Breast epithelium (tissue), 4 donors: ENCODE data around the gene OR4C3. TPM values are rescaled to one million over a fixed set of nuclear protein-coding genes. Genes with fewer than 3 reads are reported as not detected.
"Not testable (repeated sequence)": the region's sequence is repeated elsewhere in the genome, so short reads cannot be mapped to it uniquely, and the experiment has no call there.

Experiments used
- DNase-seq, 2 donors: peaks; one replicate each; pipeline ENCODE4 v3.0.0-alpha.2; 2019; ENCODE audit warnings: low spot score in 2 of 2
- H3K27ac ChIP-seq, 2 donors: fragments of 200-600 bp; sonication (generic) in 1 of 2; one replicate each; pipeline ENCODE4 v1.5.1; 2016 to 2019; ENCODE audit warnings: mild to moderate bottlenecking in 1 of 2
- H3K27me3 ChIP-seq, 2 donors: fragments of 200-600 bp; sonication (generic) in 1 of 2; one replicate each; pipeline versions ENCODE4 v1.5.1 to v1.6.0; 2017 to 2019; ENCODE audit warnings: control low read depth in 1 of 2, mild to moderate bottlenecking in 1 of 2
- H3K36me3 ChIP-seq: fragments of 200-600 bp; one replicate; pipeline ENCODE4 v1.5.1; 2019
- H3K4me1 ChIP-seq, 2 donors: fragments of 200-600 bp; sonication (generic); one replicate each; pipeline ENCODE4 v1.5.1; 2016 to 2019; ENCODE audit warnings: control low read depth in 1 of 2
- H3K4me3 ChIP-seq, 3 donors: fragments of 200-600 bp; sonication (generic); 1 replicate in 2 of 3; 2 replicates in 1 of 3; pipeline ENCODE4 v1.5.1; 2016 to 2019; ENCODE audit warnings: mild to moderate bottlenecking in 3 of 3, moderate library complexity in 2 of 3
- H3K9me3 ChIP-seq, 2 donors: fragments of 200-600 bp; sonication (generic) in 1 of 2; one replicate each; pipeline ENCODE4 v1.5.1; 2016 to 2019; ENCODE audit warnings: control low read depth in 1 of 2
- POLR2A ChIP-seq: fragments of 450-650 bp; IDR thresholded peaks from one replicate; pipeline ENCODE4 v1.6.1; 2016; ENCODE audit warnings: antibody characterized with exemption, mild to moderate bottlenecking, moderate library complexity
- POLR2AphosphoS5 ChIP-seq, 3 donors: sonication (generic); formaldehyde crosslinking; IDR thresholded peaks; one replicate each; pipeline ENCODE4 v1.6.1; 2017; ENCODE audit warnings: antibody characterized with exemption in 3 of 3
- intact Hi-C: fragments of 100-400 bp; cut with DNase I; formaldehyde crosslinking; loops from one replicate; pipeline ENCODE4 v1.15.1; 2023; ENCODE audit warnings: low total_unique reads
- total RNA-seq, 3 donors: library from RNA; depleted of rRNA; stranded (reverse); fragments of >200 nt; gene quantifications; one replicate each; pipeline ENCODE4 v1.1.0, GENCODE V29; 2016
- TF ChIP-seq, protein P1 (sequence below), 3 donors: fragments of 450-650 bp; IDR thresholded peaks; one replicate each; pipeline ENCODE4 v1.5.1; 2016 to 2017; ENCODE audit warnings: antibody characterized with exemption in 3 of 3, mild to moderate bottlenecking in 3 of 3, moderate library complexity in 3 of 3

The OR4C3 gene
- not detected for total RNA-seq

DNA sequence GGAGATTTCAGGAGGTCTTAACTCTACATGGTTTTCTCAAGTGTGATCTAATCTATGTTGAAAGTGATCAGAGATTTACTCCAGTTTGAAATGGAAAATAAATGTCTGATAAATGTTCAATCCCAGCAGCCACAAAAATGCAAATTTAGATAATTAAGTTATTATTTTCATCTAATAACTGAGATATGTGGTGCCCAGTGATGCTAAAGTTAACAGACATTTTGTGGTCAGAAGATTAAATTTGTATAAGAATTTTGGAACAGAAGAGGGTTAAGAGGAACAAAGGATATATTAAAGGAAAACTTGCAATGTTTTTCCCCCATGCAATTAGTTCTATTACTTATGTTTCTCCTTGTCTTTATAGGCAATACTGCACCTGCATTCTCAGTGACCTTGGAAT is at the start of gene OR4C3:
Gene OR4C3 (plus strand): TSS at position 301 of the 400 bp plus-strand sequence. CDS start 102 bp downstream, outside the sequence.
- H3K4me1 ChIP-seq, H3K36me3 ChIP-seq, DNase-seq, H3K27me3 ChIP-seq, H3K4me3 ChIP-seq, intact Hi-C loops, H3K9me3 ChIP-seq, H3K27ac ChIP-seq: not testable (repeated sequence)

- Histone ChIP-seq H3K4me1 (no peaks in the 10 kb centered on the region), H3K27ac (no peak within 1 kb of the TSS), H3K9me3 (peaks cover 0 to 2% of the 10 kb centered on the region in 2 donors), H3K4me3 (no peak within 1 kb of the TSS), H3K36me3 (no peaks in the 10 kb centered on the region), H3K27me3 (no peaks in the 10 kb centered on the region)
- no peak for DNase-seq
- TF ChIP-seq POLR2AphosphoS5 (IDR thresholded peaks at IDR 0.05) (no peak), POLR2A (no peak)
- TF ChIP-seq, protein P1, sequence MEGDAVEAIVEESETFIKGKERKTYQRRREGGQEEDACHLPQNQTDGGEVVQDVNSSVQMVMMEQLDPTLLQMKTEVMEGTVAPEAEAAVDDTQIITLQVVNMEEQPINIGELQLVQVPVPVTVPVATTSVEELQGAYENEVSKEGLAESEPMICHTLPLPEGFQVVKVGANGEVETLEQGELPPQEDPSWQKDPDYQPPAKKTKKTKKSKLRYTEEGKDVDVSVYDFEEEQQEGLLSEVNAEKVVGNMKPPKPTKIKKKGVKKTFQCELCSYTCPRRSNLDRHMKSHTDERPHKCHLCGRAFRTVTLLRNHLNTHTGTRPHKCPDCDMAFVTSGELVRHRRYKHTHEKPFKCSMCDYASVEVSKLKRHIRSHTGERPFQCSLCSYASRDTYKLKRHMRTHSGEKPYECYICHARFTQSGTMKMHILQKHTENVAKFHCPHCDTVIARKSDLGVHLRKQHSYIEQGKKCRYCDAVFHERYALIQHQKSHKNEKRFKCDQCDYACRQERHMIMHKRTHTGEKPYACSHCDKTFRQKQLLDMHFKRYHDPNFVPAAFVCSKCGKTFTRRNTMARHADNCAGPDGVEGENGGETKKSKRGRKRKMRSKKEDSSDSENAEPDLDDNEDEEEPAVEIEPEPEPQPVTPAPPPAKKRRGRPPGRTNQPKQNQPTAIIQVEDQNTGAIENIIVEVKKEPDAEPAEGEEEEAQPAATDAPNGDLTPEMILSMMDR (IDR thresholded peaks at IDR 0.05), result no peak
- intact Hi-C loops, result no loop called here
Observed at GRCh38 chr11:48305923-48306322, 18.8 kb upstream of the OR4C3 start, which contains the start of gene OR4S1. Gene OR4S1, plus strand, starts transcription at chr11:48306223. Its CDS starts 0 bp downstream, at chr11:48306223.

- no peak overlapping the region for H3K4me3 ChIP-seq
- no peak for DNase-seq
- H3K36me3 ChIP-seq, result no peaks in the 10 kb centered on the region
- peaks cover 0 to 4% of the 10 kb centered on the region in 2 donors for H3K9me3 ChIP-seq
- intact Hi-C loops, result no loop called here
- TF ChIP-seq, protein P1 (IDR thresholded peaks at IDR 0.05), result peak in 2 of 3 donors; percentile 25 to 43
- TF ChIP-seq POLR2A, result no peak
- H3K27ac ChIP-seq, result no peak overlapping the region
- no peaks in the 10 kb centered on the region for H3K27me3 ChIP-seq
- no peaks in the 10 kb centered on the region for H3K4me1 ChIP-seq
Observed at GRCh38 chr11:48307760-48308386, 16.8 kb upstream of the OR4C3 start.

GRCh38 chr11:48313590-48313989 is 11.1 kb upstream of the OR4C3 start:
- H3K4me3 ChIP-seq, H3K36me3 ChIP-seq, intact Hi-C loops, H3K9me3 ChIP-seq, DNase-seq, H3K27me3 ChIP-seq, H3K27ac ChIP-seq, H3K4me1 ChIP-seq: not testable (repeated sequence)

- intact Hi-C loops, H3K27me3 ChIP-seq, DNase-seq, H3K36me3 ChIP-seq, H3K4me1 ChIP-seq, H3K9me3 ChIP-seq, H3K27ac ChIP-seq, H3K4me3 ChIP-seq: not testable (repeated sequence)
Observed at GRCh38 chr11:48319813-48320212, 4.9 kb upstream of the OR4C3 start.

GRCh38 chr11:48341466-48341865 is 16.7 kb downstream of the OR4C3 start:
- Histone ChIP-seq H3K27me3 (no peaks in the 10 kb centered on the region), H3K9me3 (peaks cover 0 to 12% of the 10 kb centered on the region in 2 donors), H3K4me3 (no peak overlapping the region), H3K36me3 (no peaks in the 10 kb centered on the region), H3K27ac (no peak overlapping the region), H3K4me1 (no peaks in the 10 kb centered on the region)
- no peak for DNase-seq
- no peak for TF ChIP-seq POLR2AphosphoS5 (IDR thresholded peaks at IDR 0.05)
- TF ChIP-seq POLR2A, result no peak
- TF ChIP-seq, protein P1 (IDR thresholded peaks at IDR 0.05), result no peak
- intact Hi-C loops, result no loop called here

DNA sequence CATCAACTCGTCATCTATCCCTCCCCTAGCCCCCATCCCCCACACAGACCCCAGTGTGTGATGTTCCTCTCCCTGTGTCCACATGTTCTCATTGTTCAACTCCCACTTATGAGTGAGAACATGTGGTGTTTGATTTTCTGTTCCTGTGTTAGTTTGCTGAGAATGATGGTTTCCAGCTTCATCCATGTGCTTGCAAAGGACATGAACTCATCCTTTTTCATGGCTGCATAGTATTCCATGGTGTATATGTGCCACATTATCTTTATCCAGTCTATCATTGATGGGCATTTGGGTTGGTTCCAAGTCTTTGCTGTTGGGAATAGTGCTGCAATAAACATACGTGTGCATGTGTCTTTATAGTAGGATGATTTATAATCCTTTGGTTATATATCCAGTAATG is 17.8 kb downstream of the OR4C3 start:
- intact Hi-C loops, DNase-seq, H3K4me3 ChIP-seq, H3K36me3 ChIP-seq, H3K4me1 ChIP-seq, H3K27me3 ChIP-seq, H3K27ac ChIP-seq: not testable (repeated sequence)
- peaks cover 0 to 17% of the 10 kb centered on the region in 2 donors for H3K9me3 ChIP-seq

DNA sequence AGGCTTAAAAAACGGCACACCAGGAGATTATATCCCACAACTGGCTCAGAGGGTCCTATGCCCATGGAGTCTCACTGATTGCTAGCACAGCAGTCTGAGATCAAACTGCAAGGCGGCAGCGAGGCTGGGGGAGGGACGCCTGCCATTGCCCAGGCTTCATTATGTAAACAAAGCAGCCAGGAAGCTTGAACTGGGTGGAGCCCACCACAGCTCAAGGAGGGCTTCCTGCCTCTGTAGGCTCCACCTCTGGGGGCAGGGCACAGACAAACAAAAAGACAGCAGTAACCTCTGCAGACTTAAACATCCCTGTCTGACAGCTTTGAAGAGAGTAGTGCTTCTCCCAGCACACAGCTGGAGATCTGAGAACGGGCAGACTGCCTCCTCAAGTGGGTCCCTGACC is 21.6 kb downstream of the OR4C3 start:
- H3K4me3 ChIP-seq, H3K27ac ChIP-seq, H3K27me3 ChIP-seq, H3K4me1 ChIP-seq, H3K36me3 ChIP-seq, DNase-seq, intact Hi-C loops: not testable (repeated sequence)
- peaks cover 0 to 24% of the 10 kb centered on the region in 2 donors for H3K9me3 ChIP-seq
